Astrocyte of the cerebellum (primary cell): Measurements from ENCODE around the gene APLNR.

Experiments used
- DNase-seq: peaks from one replicate; pipeline ENCODE4 v3.0.0-alpha.2; 2011; ENCODE audit warnings: low read depth
- H3K4me3 ChIP-seq: 2 replicates; pipeline ENCODE4 v1.5.1; 2011; ENCODE audit warnings: mild to moderate bottlenecking, low read depth, low read length, moderate library complexity
- CTCF ChIP-seq: IDR thresholded peaks from 2 replicates; pipeline ENCODE4 v1.5.1; 2012; ENCODE audit warnings: low read length, low read depth, moderate library complexity, mild to moderate bottlenecking; ENCODE audit errors: missing control alignments
- in situ Hi-C: cut with HindIII; loops from 2 replicates; pipeline ENCODE4 v1.10.0; 2017; ENCODE audit warnings: low sequenced_read_pairs

APLNR gene

GRCh38 chr11:57231539-57232253 is 5.4 kb downstream of the APLNR start:
- in situ Hi-C loops, result loop anchor here (5.0 kb wide), 1 partner anchor 99 kb away; no protein-coding TSS in a partner anchor
- no peak overlapping the region for H3K4me3 ChIP-seq
- DNase-seq, result no peak
- TF ChIP-seq CTCF, result no peak

GRCh38 chr11:57230791-57231538 is 6.1 kb downstream of the APLNR start:
- in situ Hi-C loops, result loop anchor here (5.0 kb wide), 1 partner anchor 99 kb away; no protein-coding TSS in a partner anchor
- H3K4me3 ChIP-seq, result no peak overlapping the region
- DNase-seq, result no peak
- no peak for TF ChIP-seq CTCF

- H3K4me3 ChIP-seq, result no peak overlapping the region
- no peak for DNase-seq
- in situ Hi-C loops, result loop anchor here (5.0 kb wide), 1 partner anchor 98 kb away; no protein-coding TSS in a partner anchor
- no peak for TF ChIP-seq CTCF
Measured at GRCh38 chr11:57230316-57230715, 6.7 kb downstream of the APLNR start.

- in situ Hi-C loops, result no loop called here
- DNase-seq, result no peak
- H3K4me3 ChIP-seq, result no peak overlapping the region
- TF ChIP-seq CTCF, result no peak
Measured at GRCh38 chr11:57228600-57228999, 8.4 kb downstream of the APLNR start.

GRCh38 chr11:57224537-57224936 is 12.5 kb downstream of the APLNR start:
- in situ Hi-C loops, result no loop called here
- no peak for TF ChIP-seq CTCF
- no peak overlapping the region for H3K4me3 ChIP-seq
- DNase-seq, result no peak

- TF ChIP-seq CTCF, result no peak
- H3K4me3 ChIP-seq, result no peak overlapping the region
- DNase-seq, result no peak
- in situ Hi-C loops, result no loop called here
Measured at GRCh38 chr11:57224128-57224527, 12.9 kb downstream of the APLNR start.
